ENCODE data around the gene SPRY1.

Gene SPRY1

GRCh38 chr4:123433976-123434375 lies 37.4 kb downstream of the SPRY1 start:
- FAIRE-seq (no peak), DNase-seq (ENCODE audit: insufficient read length, low spot score) (no peak)
- TF ChIP-seq SPI1 (IDR thresholded peaks at IDR 0.05; ENCODE audit: low read depth, low read length) (no peak), PAX5 (IDR thresholded peaks at IDR 0.05; ENCODE audit: insufficient read depth, low read length, severe bottlenecking) (no peak), POLR2A (IDR thresholded peaks at IDR 0.05; ENCODE audit: low read depth, low read length) (no peak), TAF1 (IDR thresholded peaks at IDR 0.05; ENCODE audit: low read depth, low read length) (no peak)

DNA sequence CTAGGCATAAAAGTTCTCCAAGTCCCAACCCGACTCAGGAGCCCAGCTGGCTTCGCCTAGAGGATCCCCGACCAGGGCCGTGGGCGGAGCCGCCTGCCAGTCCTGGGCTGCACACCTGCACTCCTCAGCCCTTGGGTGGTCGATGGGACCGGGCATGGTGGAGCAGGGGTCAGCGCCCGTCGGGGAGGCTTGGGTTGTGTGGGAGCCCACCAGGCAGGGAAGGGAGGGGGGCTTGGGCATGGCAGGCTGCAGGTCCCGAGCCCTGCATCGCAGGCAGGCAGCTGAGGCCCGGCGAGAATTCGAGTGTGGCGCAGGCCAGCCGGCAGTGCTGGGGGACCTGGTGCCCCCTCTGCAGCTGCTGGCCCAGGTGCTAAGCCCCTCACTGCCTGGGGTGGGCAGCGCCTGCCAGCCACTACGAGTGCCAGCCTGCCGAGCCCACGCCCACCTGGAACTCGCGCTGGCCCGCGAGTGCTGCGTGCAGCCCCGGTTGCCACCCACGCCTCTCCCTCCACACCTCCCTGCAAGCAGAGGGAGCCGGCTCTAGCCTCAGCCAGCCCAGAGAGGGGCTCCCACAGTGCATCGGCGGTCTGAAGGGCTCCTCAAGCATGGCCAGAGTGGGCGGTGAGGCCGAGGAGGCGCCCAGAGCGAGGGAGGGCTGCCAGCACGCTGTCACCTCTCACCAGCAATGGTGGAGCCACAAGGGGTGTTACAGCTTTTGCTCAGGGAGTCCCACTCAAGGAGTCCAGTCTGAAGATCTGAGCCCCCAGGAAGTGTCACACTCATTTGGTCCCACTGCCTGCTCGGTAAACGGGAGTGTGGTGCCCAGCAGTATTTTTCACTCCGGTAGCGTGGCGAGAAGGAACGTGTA lies 38.9 kb downstream of the SPRY1 start:
- TF ChIP-seq POLR2AphosphoS5 (IDR thresholded peaks at IDR 0.05; ENCODE audit: low read depth, low read length) (no peak), PAX5 (IDR thresholded peaks at IDR 0.05; ENCODE audit: insufficient read depth, low read length, severe bottlenecking) (no peak), TAF1 (IDR thresholded peaks at IDR 0.05; ENCODE audit: low read depth, low read length) (no peak), POU2F2 (IDR thresholded peaks at IDR 0.05; ENCODE audit: low read depth, low read length) (no peak), SPI1 (IDR thresholded peaks at IDR 0.05; ENCODE audit: low read depth, low read length) (no peak), POLR2A (IDR thresholded peaks at IDR 0.05; ENCODE audit: low read depth, low read length) (no peak)
- no peak for DNase-seq (ENCODE audit: insufficient read length, low spot score)
- FAIRE-seq = no peak

GRCh38 chr4:123438031-123438430 lies 41.4 kb downstream of the SPRY1 start:
- no peak for DNase-seq (ENCODE audit: insufficient read length, low spot score)
- TF ChIP-seq POU2F2 (IDR thresholded peaks at IDR 0.05; ENCODE audit: low read depth, low read length) = no peak
- no peak for TF ChIP-seq TAF1 (IDR thresholded peaks at IDR 0.05; ENCODE audit: low read depth, low read length)
- no peak for TF ChIP-seq SPI1 (IDR thresholded peaks at IDR 0.05; ENCODE audit: low read depth, low read length)
- no peak for TF ChIP-seq PAX5 (IDR thresholded peaks at IDR 0.05; ENCODE audit: insufficient read depth, low read length, severe bottlenecking)
- no peak for TF ChIP-seq POLR2A (IDR thresholded peaks at IDR 0.05; ENCODE audit: low read depth, low read length)
- no peak for TF ChIP-seq POLR2AphosphoS5 (IDR thresholded peaks at IDR 0.05; ENCODE audit: low read depth, low read length)
- FAIRE-seq = no peak

GRCh38 chr4:123443401-123444289 lies 47.0 kb downstream of the SPRY1 start:
- no peak for DNase-seq (ENCODE audit: insufficient read length, low spot score)
- TF ChIP-seq PAX5 (IDR thresholded peaks at IDR 0.05; ENCODE audit: insufficient read depth, low read length, severe bottlenecking) (no peak), POU2F2 (IDR thresholded peaks at IDR 0.05; ENCODE audit: low read depth, low read length) (no peak), SPI1 (IDR thresholded peaks at IDR 0.05; ENCODE audit: low read depth, low read length) (peak; percentile 22; the same call in 1 of the 2 replicates), TAF1 (IDR thresholded peaks at IDR 0.05; ENCODE audit: low read depth, low read length) (no peak)
- FAIRE-seq = peak; percentile 43

DNA sequence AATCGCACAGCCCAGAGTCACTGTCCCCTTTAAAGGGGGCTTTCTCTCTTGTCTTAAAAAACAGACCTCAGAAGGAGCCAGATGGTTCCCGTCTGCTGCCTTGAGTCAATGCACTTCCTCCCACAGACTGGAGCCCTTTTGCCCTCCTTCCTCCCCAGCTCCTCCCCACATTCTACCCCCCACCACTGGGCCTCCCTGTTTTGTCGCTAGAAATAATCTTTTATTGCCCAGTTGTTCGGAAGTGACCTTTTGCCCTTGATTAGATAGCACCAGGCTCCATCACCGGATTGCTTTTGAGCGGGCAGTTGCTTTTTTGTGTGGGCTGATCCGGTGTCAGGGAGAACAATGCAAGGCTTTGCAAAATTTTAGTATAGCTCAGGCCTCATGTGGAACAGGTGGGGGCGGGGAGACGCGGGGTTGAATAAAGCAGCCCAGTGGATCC lies 47.7 kb downstream of the SPRY1 start:
- DNase-seq (ENCODE audit: insufficient read length, low spot score) (no peak), FAIRE-seq (peak; percentile 71)
- TF ChIP-seq SPI1 (IDR thresholded peaks at IDR 0.05; ENCODE audit: low read depth, low read length) (peak; percentile 76), POLR2A (IDR thresholded peaks at IDR 0.05; ENCODE audit: low read depth, low read length) (no peak)

GRCh38 chr4:123446865-123447474 lies 50.4 kb downstream of the SPRY1 start:
- FAIRE-seq (peak; percentile 26), DNase-seq (ENCODE audit: insufficient read length, low spot score) (no peak)
- TF ChIP-seq POU2F2 (IDR thresholded peaks at IDR 0.05; ENCODE audit: low read depth, low read length) (no peak), SPI1 (IDR thresholded peaks at IDR 0.05; ENCODE audit: low read depth, low read length) (no peak), TAF1 (IDR thresholded peaks at IDR 0.05; ENCODE audit: low read depth, low read length) (no peak), PAX5 (IDR thresholded peaks at IDR 0.05; ENCODE audit: insufficient read depth, low read length, severe bottlenecking) (no peak), POLR2A (IDR thresholded peaks at IDR 0.05; ENCODE audit: low read depth, low read length) (no peak)

DNA sequence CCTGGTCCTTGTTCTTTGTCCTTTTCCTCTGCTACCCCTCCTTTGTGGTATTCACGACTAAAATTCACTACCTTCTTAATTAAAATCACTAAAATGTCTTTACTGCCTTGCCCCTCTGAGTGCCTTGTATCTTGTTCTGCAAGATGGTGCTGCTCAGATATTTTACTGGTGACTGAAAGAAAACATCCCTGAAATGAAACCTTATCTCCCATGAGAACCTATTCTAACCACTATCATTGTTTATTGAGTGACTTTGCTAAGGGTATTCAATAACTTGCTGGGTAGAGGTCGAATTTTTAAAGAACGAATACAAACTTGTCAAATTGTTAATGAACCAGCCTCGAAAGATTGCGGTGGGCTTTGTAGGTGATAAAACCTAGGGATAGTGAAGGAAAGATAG lies 52.8 kb downstream of the SPRY1 start:
- DNase-seq (ENCODE audit: insufficient read length, low spot score) (no peak), FAIRE-seq (peak; percentile 16)
- TF ChIP-seq SPI1 (IDR thresholded peaks at IDR 0.05; ENCODE audit: low read depth, low read length) (no peak), TAF1 (IDR thresholded peaks at IDR 0.05; ENCODE audit: low read depth, low read length) (no peak), POLR2AphosphoS5 (IDR thresholded peaks at IDR 0.05; ENCODE audit: low read depth, low read length) (no peak), POLR2A (IDR thresholded peaks at IDR 0.05; ENCODE audit: low read depth, low read length) (no peak), POU2F2 (IDR thresholded peaks at IDR 0.05; ENCODE audit: low read depth, low read length) (no peak), PAX5 (IDR thresholded peaks at IDR 0.05; ENCODE audit: insufficient read depth, low read length, severe bottlenecking) (no peak)

DNA sequence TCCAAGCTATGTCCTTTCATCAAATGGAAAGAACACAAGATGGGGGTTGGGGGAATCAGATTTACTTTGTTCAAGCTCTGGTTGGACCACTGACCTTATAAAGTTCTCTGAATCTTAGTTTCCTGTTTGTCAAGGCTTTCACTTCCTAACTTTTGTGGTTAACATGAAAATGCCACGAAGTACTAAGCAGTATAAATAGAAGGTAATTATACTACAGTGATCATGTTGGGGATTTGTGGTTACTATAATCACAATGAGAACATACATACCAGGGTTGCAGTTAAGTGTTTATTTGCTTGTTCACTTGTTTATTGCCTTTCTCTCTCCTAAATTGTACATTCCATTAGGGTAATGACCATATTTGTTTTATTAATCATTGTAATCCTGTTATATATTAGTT lies 53.2 kb downstream of the SPRY1 start:
- no peak for DNase-seq (ENCODE audit: insufficient read length, low spot score)
- FAIRE-seq = peak; percentile 89

GRCh38 chr4:123450393-123450792 lies 53.8 kb downstream of the SPRY1 start:
- TF ChIP-seq POU2F2 (IDR thresholded peaks at IDR 0.05; ENCODE audit: low read depth, low read length) (no peak), SPI1 (IDR thresholded peaks at IDR 0.05; ENCODE audit: low read depth, low read length) (no peak), TAF1 (IDR thresholded peaks at IDR 0.05; ENCODE audit: low read depth, low read length) (no peak), POLR2A (IDR thresholded peaks at IDR 0.05; ENCODE audit: low read depth, low read length) (no peak), POLR2AphosphoS5 (IDR thresholded peaks at IDR 0.05; ENCODE audit: low read depth, low read length) (no peak), PAX5 (IDR thresholded peaks at IDR 0.05; ENCODE audit: insufficient read depth, low read length, severe bottlenecking) (no peak)
- FAIRE-seq = no peak
- DNase-seq (ENCODE audit: insufficient read length, low spot score) = no peak

More for the DNA sequence above, 53.2 kb downstream of the SPRY1 start:
- no peak for TF ChIP-seq POU2F2 (IDR thresholded peaks at IDR 0.05; ENCODE audit: low read depth, low read length)
- no peak for TF ChIP-seq POLR2AphosphoS5 (IDR thresholded peaks at IDR 0.05; ENCODE audit: low read depth, low read length)
- peak; percentile 80 for TF ChIP-seq SPI1 (IDR thresholded peaks at IDR 0.05; ENCODE audit: low read depth, low read length)
